HepG2 (cell line): Measurements from ENCODE around the gene CNNM3. TPM values are rescaled to one million over a fixed set of nuclear protein-coding genes. Genes with fewer than 3 reads are reported as not detected.

ENCODE experiments used
- ATAC-seq: fragments of 200-7000 bp; cut with Tn5 transposase; 3 replicates; pipeline ENCODE4 v1.9.1; 2020; ENCODE audit warnings: mild to moderate bottlenecking, moderate library complexity
- BruUV-seq: library from RNA; stranded (reverse); fragments of 400-500 nt; replicated peaks from 2 replicates; lab custom pipeline; 2021; lab: Mats Ljungman, UMichigan
- CTCF ChIA-PET: fragments of 300-600 bp; formaldehyde crosslinking; extraction: SDS; loops from one replicate; lab custom pipeline; 2021; ENCODE audit warnings: low total read pairs, inconsistent platforms, low intra/inter-chr PET ratio; lab: Yijun Ruan, JAX
- POLR2A ChIA-PET: fragments of 350-600 bp; sonication (Branson Sonifier 250); formaldehyde crosslinking; loops from one replicate; lab custom pipeline; 2020; ENCODE audit warnings: antibody characterized with exemption, inconsistent platforms; lab: Yijun Ruan, JAX
- DNase-seq: peaks from one replicate; pipeline ENCODE4 v3.0.0-alpha.2; 2015; ENCODE audit warnings: low spot score
- FAIRE-seq: peaks from 3 replicates; lab custom pipeline; 2011; peaks lifted over from hg19 to GRCh38; lab: Jason Lieb, UNC
- H2AFZ ChIP-seq: one replicate; pipeline ENCODE4 v1.6.1; 2011; ENCODE audit warnings: low read length, inconsistent platforms
- H3K27ac ChIP-seq: fragments of 300-600 bp; 3 replicates; pipeline ENCODE4 v1.8.0; 2011; ENCODE audit warnings: mixed run types, mild to moderate bottlenecking, mixed read lengths, low read length, inconsistent platforms; ENCODE audit not compliant: insufficient read depth; ENCODE audit errors: extremely low read length
- H3K27me3 ChIP-seq, 2 experiments: fragments of 200-600 bp in 1 of 2; 2 replicates in 1 of 2; 3 replicates in 1 of 2; pipeline versions ENCODE4 v1.6.0 to v1.8.0; 2011; ENCODE audit warnings: low read length in 2 of 2, mild to moderate bottlenecking in 2 of 2, moderate library complexity in 2 of 2, inconsistent platforms in 1 of 2; ENCODE audit not compliant: insufficient read depth in 2 of 2, control insufficient read depth in 1 of 2
- H3K36me3 ChIP-seq, 2 experiments: fragments of 200-600 bp in 1 of 2; replicated peaks in 1 of 2; 2 replicates in 1 of 2; 3 replicates in 1 of 2; pipeline versions ENCODE4 v1.5.1 to v1.8.0; 2011; ENCODE audit warnings: low read length in 2 of 2, inconsistent platforms in 1 of 2; ENCODE audit not compliant: insufficient read depth in 2 of 2, control insufficient read depth in 1 of 2
- H3K4me1 ChIP-seq: 2 replicates; pipeline ENCODE4 v1.5.1; 2012; ENCODE audit warnings: low read length, inconsistent platforms; ENCODE audit not compliant: insufficient read depth
- H3K4me2 ChIP-seq: 2 replicates; pipeline ENCODE4 v1.6.0; 2011; ENCODE audit warnings: low read depth, low read length, inconsistent platforms
- H3K4me3 ChIP-seq, 3 experiments: fragments of 200-600 bp in 1 of 3; sonication (generic), shearing (Covaris generic) in 1 of 3; replicated peaks in 1 of 3; 2 replicates each; pipeline ENCODE4 v1.5.1; 2011 to 2016; ENCODE audit warnings: low read length in 3 of 3, inconsistent platforms in 2 of 3, low read depth in 2 of 3, mild to moderate bottlenecking in 2 of 3, control low read depth in 1 of 3, mixed read lengths in 1 of 3; ENCODE audit not compliant: insufficient read depth in 1 of 3
- H3K79me2 ChIP-seq: one replicate; pipeline ENCODE4 v1.6.1; 2011; ENCODE audit warnings: low read length, inconsistent platforms; ENCODE audit not compliant: insufficient read depth
- H3K9ac ChIP-seq: 2 replicates; pipeline ENCODE4 v1.6.0; 2011; ENCODE audit warnings: mild to moderate bottlenecking, low read depth, low read length, inconsistent platforms; ENCODE audit not compliant: insufficient read depth
- H3K9me3 ChIP-seq: 2 replicates; pipeline ENCODE4 v1.5.1; 2012; ENCODE audit warnings: mild to moderate bottlenecking, low read length
- H4K20me1 ChIP-seq: 2 replicates; pipeline ENCODE4 v1.6.0; 2011; ENCODE audit warnings: inconsistent platforms, mild to moderate bottlenecking, low read length, moderate library complexity; ENCODE audit not compliant: insufficient read depth
- AKAP8 ChIP-seq: sonication (generic); formaldehyde crosslinking; IDR thresholded peaks from 2 replicates; pipeline ENCODE4 v1.5.1; 2020; ENCODE audit warnings: mild to moderate bottlenecking, missing genetic modification reagents
- NR2F1 ChIP-seq, 2 experiments: fragments of 450-650 bp in 1 of 2; formaldehyde crosslinking in 1 of 2; IDR thresholded peaks; 2 replicates each; pipeline versions ENCODE4 v1.5.0 to v1.6.1; 2016 to 2020; ENCODE audit warnings: mild to moderate bottlenecking in 1 of 2, missing compliant biosample characterization in 1 of 2, missing genetic modification reagents in 1 of 2, moderate library complexity in 1 of 2
- RARG ChIP-seq: sonication (generic); formaldehyde crosslinking; IDR thresholded peaks from 2 replicates; pipeline ENCODE4 v1.4.0; 2020; ENCODE audit warnings: low read depth, mild to moderate bottlenecking, missing genetic modification reagents
- RBFOX2 ChIP-seq: fragments of 200-400 bp; formaldehyde crosslinking; IDR thresholded peaks from 2 replicates; pipeline ENCODE4 v1.6.1; 2017; ENCODE audit warnings: low read depth, mild to moderate bottlenecking, low read length
- SP5 ChIP-seq: IDR thresholded peaks from 2 replicates; pipeline ENCODE4 v1.6.1; 2016; ENCODE audit warnings: low read depth, borderline replicate concordance
- TOE1 ChIP-seq: sonication (generic); formaldehyde crosslinking; IDR thresholded peaks from 2 replicates; pipeline ENCODE4 v1.4.0; 2020; ENCODE audit warnings: mild to moderate bottlenecking, missing genetic modification reagents
- ZEB1 ChIP-seq: IDR thresholded peaks from 2 replicates; pipeline ENCODE4 v1.6.1; 2012; ENCODE audit warnings: mild to moderate bottlenecking, low read depth, inconsistent platforms; ENCODE audit not compliant: insufficient replicate concordance
- ZNF430 ChIP-seq: sonication (generic); formaldehyde crosslinking; IDR thresholded peaks from 2 replicates; pipeline ENCODE4 v1.9.0; 2021; ENCODE audit warnings: mild to moderate bottlenecking, missing genetic modification reagents
- ZNF547 ChIP-seq: sonication (generic); formaldehyde crosslinking; IDR thresholded peaks from 2 replicates; pipeline ENCODE4 v1.5.1; 2020; ENCODE audit warnings: mild to moderate bottlenecking, missing genetic modification reagents
- ZNF567 ChIP-seq: sonication (generic); formaldehyde crosslinking; IDR thresholded peaks from 2 replicates; pipeline ENCODE4 v1.8.1; 2023; ENCODE audit warnings: mild to moderate bottlenecking, missing genetic modification reagents, borderline replicate concordance
- ZNF569 ChIP-seq: sonication (generic); formaldehyde crosslinking; IDR thresholded peaks from 2 replicates; pipeline ENCODE4 v1.5.0; 2020; ENCODE audit warnings: mild to moderate bottlenecking, missing genetic modification reagents, moderate library complexity, borderline replicate concordance
- ZNF577 ChIP-seq: sonication (generic); formaldehyde crosslinking; IDR thresholded peaks from 2 replicates; pipeline ENCODE4 v1.4.0; 2020; ENCODE audit warnings: mild to moderate bottlenecking, low read depth, missing genetic modification reagents, borderline replicate concordance
- ZNF605 ChIP-seq: sonication (generic); formaldehyde crosslinking; IDR thresholded peaks from 2 replicates; pipeline ENCODE4 v1.8.0; 2022; ENCODE audit warnings: mild to moderate bottlenecking, missing genetic modification reagents
- WGBS: methylation state at CpG from one replicate; pipeline ENCODE4 v1.1.6; 2017; ENCODE audit warnings: low lambda C conversion rate; 5-methylcytosine and 5-hydroxymethylcytosine counted together
- in situ Hi-C: cut with HindIII; loops from 2 replicates; pipeline ENCODE4 v1.10.0; 2017; ENCODE audit warnings: low pct_unique_long_range_greater_than_20kb; ENCODE audit not compliant: extremely low pct_ligation_motif_present
- intact Hi-C: fragments of 100-400 bp; cut with micrococcal nuclease; formaldehyde crosslinking; loops from one replicate; pipeline ENCODE4 v1.10.0; 2022; ENCODE audit not compliant: unreplicated experiment
- polyA plus RNA-seq, 8 experiments: library from polyadenylated mRNA; depleted of rRNA in 3 of 8; stranded (reverse) in 7 of 8; unstranded in 1 of 8; fragments of >200 nt; fragmentation: Illumina TruSeq in 4 of 8; extraction: Trizol in 4 of 8; gene quantifications; 2 replicates each; pipeline versions ENCODE4 v1.2.1 to v1.2.3, GENCODE V29; 2011 to 2016; ENCODE audit warnings: low read depth in 4 of 8, missing spikeins in 1 of 8, mixed read lengths in 1 of 8; ENCODE audit not compliant: insufficient read depth in 1 of 8
- total RNA-seq, 5 experiments: library from RNA; depleted of rRNA; stranded (reverse); fragments of >200 nt; fragmentation: Illumina TruSeq; extraction: Trizol; gene quantifications; 2 replicates each; pipeline ENCODE4 v1.2.3, GENCODE V29; 2016; ENCODE audit warnings: low read depth in 1 of 5
- TF ChIP-seq, protein P1 (sequence below): sonication (generic); formaldehyde crosslinking; IDR thresholded peaks from 2 replicates; pipeline ENCODE4 v1.5.0; 2020; ENCODE audit warnings: mild to moderate bottlenecking, missing genetic modification reagents, borderline replicate concordance
- TF ChIP-seq, protein P2 (sequence below): IDR thresholded peaks from 2 replicates; pipeline ENCODE4 v1.4.0; 2020; ENCODE audit warnings: mild to moderate bottlenecking, missing genetic modification reagents

The CNNM3 gene
- total and polyA plus RNA-seq, 2 of the 13 experiments (the other 11 are each of a cell fraction or from before 2014, with no cell fraction given): 21.2 to 27.9 TPM

DNA sequence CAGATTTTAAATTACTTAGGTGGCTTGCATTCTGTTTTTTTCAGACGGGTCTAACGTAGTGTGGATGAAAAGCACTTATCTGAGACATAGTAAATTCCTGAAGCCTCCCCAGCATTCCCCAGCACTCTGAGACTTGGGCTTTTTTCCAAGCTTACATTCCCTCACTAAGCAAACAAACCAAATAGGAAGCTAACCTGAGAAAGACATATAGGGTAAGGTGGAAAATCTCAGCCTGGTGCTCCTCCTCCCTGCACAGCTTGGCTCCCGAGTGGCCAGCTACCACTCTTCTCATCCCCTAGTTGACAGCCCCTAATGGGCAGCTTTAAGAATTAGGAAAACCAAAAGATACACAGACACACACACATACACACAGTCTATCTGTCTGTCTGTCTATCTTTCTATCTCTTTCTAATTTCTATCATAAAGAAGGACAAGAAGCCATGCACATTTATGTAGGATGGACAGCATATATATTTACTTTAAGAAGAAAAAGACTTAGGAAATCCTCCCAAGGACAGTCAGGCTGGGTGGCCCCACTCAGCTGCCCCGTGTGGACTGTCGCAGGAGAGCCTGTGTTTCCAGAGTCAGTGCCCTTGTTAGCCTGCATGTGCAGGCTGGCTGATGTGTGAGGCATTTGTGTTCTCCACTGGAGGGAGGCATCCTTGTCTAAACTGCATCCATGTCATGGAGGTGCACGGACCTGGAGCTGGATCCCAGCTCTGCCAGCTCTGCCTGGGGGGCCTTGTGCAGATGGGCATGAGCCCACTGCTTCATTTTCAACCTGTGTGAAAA lies 8.2 kb downstream of the CNNM3 start:
- 54% methylated on average over 6 of the region's 6 CpGs for WGBS
- peak overlapping the region; percentile 26 for H3K27ac ChIP-seq
- in situ Hi-C loops (no loop called here), intact Hi-C loops (no loop called here)
- peaks cover 64% of the 10 kb centered on the region for H3K79me2 ChIP-seq
- no peaks in the 10 kb centered on the region for H3K27me3 ChIP-seq
- no peak overlapping the region for H2AFZ ChIP-seq
- ATAC-seq (peak; percentile 58), DNase-seq (peak; percentile 77), FAIRE-seq (peak; percentile 56)
- no peak overlapping the region for H3K9ac ChIP-seq
- peaks cover 36 to 77% of the 10 kb centered on the region in 2 experiments for H3K36me3 ChIP-seq
- POLR2A ChIA-PET: interaction anchor here (0.7 to 1.5 kb wide), 10 partner anchors 9 to 44 kb away, joined by 3 to 12 read pairs (median 4); partner anchors contain the start of gene ANKRD39
- CTCF ChIA-PET: no interaction called here
- H3K4me1 ChIP-seq: peaks cover 53% of the 10 kb centered on the region
- no peak overlapping the region for H3K4me3 ChIP-seq
- H3K4me2 ChIP-seq: 0 out of 2 replicates have a peak overlapping the region, but pooled peaks have one; percentile 5
- no TSS peak for BruUV-seq
- H4K20me1 ChIP-seq: peaks cover 62% of the 10 kb centered on the region
- no peaks in the 10 kb centered on the region for H3K9me3 ChIP-seq
- TF ChIP-seq, protein P1, sequence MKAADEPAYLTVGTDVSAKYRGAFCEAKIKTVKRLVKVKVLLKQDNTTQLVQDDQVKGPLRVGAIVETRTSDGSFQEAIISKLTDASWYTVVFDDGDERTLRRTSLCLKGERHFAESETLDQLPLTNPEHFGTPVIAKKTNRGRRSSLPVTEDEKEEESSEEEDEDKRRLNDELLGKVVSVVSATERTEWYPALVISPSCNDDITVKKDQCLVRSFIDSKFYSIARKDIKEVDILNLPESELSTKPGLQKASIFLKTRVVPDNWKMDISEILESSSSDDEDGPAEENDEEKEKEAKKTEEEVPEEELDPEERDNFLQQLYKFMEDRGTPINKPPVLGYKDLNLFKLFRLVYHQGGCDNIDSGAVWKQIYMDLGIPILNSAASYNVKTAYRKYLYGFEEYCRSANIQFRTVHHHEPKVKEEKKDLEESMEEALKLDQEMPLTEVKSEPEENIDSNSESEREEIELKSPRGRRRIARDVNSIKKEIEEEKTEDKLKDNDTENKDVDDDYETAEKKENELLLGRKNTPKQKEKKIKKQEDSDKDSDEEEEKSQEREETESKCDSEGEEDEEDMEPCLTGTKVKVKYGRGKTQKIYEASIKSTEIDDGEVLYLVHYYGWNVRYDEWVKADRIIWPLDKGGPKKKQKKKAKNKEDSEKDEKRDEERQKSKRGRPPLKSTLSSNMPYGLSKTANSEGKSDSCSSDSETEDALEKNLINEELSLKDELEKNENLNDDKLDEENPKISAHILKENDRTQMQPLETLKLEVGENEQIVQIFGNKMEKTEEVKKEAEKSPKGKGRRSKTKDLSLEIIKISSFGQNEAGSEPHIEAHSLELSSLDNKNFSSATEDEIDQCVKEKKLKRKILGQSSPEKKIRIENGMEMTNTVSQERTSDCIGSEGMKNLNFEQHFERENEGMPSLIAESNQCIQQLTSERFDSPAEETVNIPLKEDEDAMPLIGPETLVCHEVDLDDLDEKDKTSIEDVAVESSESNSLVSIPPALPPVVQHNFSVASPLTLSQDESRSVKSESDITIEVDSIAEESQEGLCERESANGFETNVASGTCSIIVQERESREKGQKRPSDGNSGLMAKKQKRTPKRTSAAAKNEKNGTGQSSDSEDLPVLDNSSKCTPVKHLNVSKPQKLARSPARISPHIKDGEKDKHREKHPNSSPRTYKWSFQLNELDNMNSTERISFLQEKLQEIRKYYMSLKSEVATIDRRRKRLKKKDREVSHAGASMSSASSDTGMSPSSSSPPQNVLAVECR (CRISPR knock-in tag): peak; percentile 23; the same call in 1 of the 2 replicates
- TF ChIP-seq RARG (CRISPR knock-in tag): no peak
- TF ChIP-seq ZNF567 (CRISPR knock-in tag): no peak
- TF ChIP-seq NR2F1 (CRISPR knock-in tag; IDR thresholded peaks at IDR 0.05): no peak
- no peak for TF ChIP-seq TOE1
- peak; percentile 40; the same call in 1 of the 2 replicates for TF ChIP-seq ZNF430 (CRISPR knock-in tag)
- TF ChIP-seq ZNF605 (CRISPR knock-in tag): 0 out of 2 replicates have a peak, but pooled peaks have one; percentile 51
- TF ChIP-seq SP5 (CRISPR knock-in tag): peak; percentile 23; the same call in 1 of the 2 replicates
- TF ChIP-seq RBFOX2: peak; percentile 24; the same call in 1 of the 2 replicates
- TF ChIP-seq ZEB1: peak; percentile 43
- TF ChIP-seq ZNF547: 0 out of 2 replicates have a peak, but pooled peaks have one; percentile 23
- TF ChIP-seq, protein P2, sequence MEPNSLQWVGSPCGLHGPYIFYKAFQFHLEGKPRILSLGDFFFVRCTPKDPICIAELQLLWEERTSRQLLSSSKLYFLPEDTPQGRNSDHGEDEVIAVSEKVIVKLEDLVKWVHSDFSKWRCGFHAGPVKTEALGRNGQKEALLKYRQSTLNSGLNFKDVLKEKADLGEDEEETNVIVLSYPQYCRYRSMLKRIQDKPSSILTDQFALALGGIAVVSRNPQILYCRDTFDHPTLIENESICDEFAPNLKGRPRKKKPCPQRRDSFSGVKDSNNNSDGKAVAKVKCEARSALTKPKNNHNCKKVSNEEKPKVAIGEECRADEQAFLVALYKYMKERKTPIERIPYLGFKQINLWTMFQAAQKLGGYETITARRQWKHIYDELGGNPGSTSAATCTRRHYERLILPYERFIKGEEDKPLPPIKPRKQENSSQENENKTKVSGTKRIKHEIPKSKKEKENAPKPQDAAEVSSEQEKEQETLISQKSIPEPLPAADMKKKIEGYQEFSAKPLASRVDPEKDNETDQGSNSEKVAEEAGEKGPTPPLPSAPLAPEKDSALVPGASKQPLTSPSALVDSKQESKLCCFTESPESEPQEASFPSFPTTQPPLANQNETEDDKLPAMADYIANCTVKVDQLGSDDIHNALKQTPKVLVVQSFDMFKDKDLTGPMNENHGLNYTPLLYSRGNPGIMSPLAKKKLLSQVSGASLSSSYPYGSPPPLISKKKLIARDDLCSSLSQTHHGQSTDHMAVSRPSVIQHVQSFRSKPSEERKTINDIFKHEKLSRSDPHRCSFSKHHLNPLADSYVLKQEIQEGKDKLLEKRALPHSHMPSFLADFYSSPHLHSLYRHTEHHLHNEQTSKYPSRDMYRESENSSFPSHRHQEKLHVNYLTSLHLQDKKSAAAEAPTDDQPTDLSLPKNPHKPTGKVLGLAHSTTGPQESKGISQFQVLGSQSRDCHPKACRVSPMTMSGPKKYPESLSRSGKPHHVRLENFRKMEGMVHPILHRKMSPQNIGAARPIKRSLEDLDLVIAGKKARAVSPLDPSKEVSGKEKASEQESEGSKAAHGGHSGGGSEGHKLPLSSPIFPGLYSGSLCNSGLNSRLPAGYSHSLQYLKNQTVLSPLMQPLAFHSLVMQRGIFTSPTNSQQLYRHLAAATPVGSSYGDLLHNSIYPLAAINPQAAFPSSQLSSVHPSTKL: peak; percentile 30; the same call in 1 of the 2 replicates
- no peak for TF ChIP-seq ZNF577
- TF ChIP-seq ZNF569 (CRISPR knock-in tag): no peak
- TF ChIP-seq AKAP8 (CRISPR knock-in tag): peak; percentile 14; the same call in 1 of the 2 replicates
